Kidney tubule cell (primary cell): Measurements from ENCODE around the gene SIL1.

ENCODE experiments used
- DNase-seq: peaks from one replicate; pipeline ENCODE4 v3.0.0-alpha.2; 2018; ENCODE audit warnings: low spot score

Gene SIL1

GRCh38 chr5:138937392-138938387 is 260.5 kb downstream of the SIL1 start:
- no peak for DNase-seq

- no peak for DNase-seq
Measured at GRCh38 chr5:138936968-138937345, 261.2 kb downstream of the SIL1 start.

GRCh38 chr5:138936225-138936967 is 261.8 kb downstream of the SIL1 start:
- no peak for DNase-seq

GRCh38 chr5:138935466-138935865 is 262.7 kb downstream of the SIL1 start:
- no peak for DNase-seq

- no peak for DNase-seq
Measured at GRCh38 chr5:138934971-138935370, 263.2 kb downstream of the SIL1 start.

- DNase-seq: no peak
Measured at GRCh38 chr5:138933522-138934290, 264.5 kb downstream of the SIL1 start.

GRCh38 chr5:138932171-138932810 is 265.9 kb downstream of the SIL1 start:
- no peak for DNase-seq

GRCh38 chr5:138930371-138931097 is 267.6 kb downstream of the SIL1 start:
- no peak for DNase-seq

- no peak for DNase-seq
Measured at GRCh38 chr5:138929571-138929955, 268.6 kb downstream of the SIL1 start.

- peak; percentile 55 for DNase-seq
Measured at GRCh38 chr5:138927979-138928378, 270.2 kb downstream of the SIL1 start.

GRCh38 chr5:138927544-138927943 is 270.6 kb downstream of the SIL1 start:
- DNase-seq: no peak

GRCh38 chr5:138926688-138927448 is 271.3 kb downstream of the SIL1 start:
- no peak for DNase-seq

- DNase-seq: no peak
Measured at GRCh38 chr5:138926257-138926656, 271.9 kb downstream of the SIL1 start.

- no peak for DNase-seq
Measured at GRCh38 chr5:138925090-138925635, 273.0 kb downstream of the SIL1 start.

- DNase-seq: no peak
Measured at GRCh38 chr5:138922494-138922893, 275.7 kb downstream of the SIL1 start.

- DNase-seq: peak; percentile 35
Measured at GRCh38 chr5:138921362-138921761, 276.8 kb downstream of the SIL1 start.

- DNase-seq: no peak
Measured at GRCh38 chr5:138920181-138920580, 278.0 kb downstream of the SIL1 start.

- no peak for DNase-seq
Measured at GRCh38 chr5:138918686-138919085, 279.5 kb downstream of the SIL1 start.

- no peak for DNase-seq
Measured at GRCh38 chr5:138914338-138914737, 283.8 kb downstream of the SIL1 start.

GRCh38 chr5:138913773-138914172 is 284.4 kb downstream of the SIL1 start:
- DNase-seq: no peak
